Neural cell (in vitro differentiated cells): Measurements from ENCODE around the gene CBR4. TPM values are rescaled to one million over a fixed set of nuclear protein-coding genes. Genes with fewer than 3 reads are reported as not detected.

Experiments used
- H2AFZ ChIP-seq: fragments of 200-600, 300-800 bp; sonication (generic), shearing (Covaris generic); 2 replicates; pipeline ENCODE4 v1.6.0; 2014; ENCODE audit warnings: low read depth, mild to moderate bottlenecking, antibody characterized with exemption, low read length, moderate library complexity
- H3F3A ChIP-seq: fragments of 200-600 bp; shearing (Covaris generic); 2 replicates; pipeline ENCODE4 v1.6.1; 2016; ENCODE audit warnings: mild to moderate bottlenecking, moderate library complexity, mixed read lengths, antibody characterized with exemption, low read length; ENCODE audit not compliant: insufficient read depth, poor library complexity, severe bottlenecking
- H3K27ac ChIP-seq: fragments of 200-600, 300-800 bp; sonication (generic), shearing (Covaris generic); 2 replicates; pipeline ENCODE4 v1.5.1; 2014; ENCODE audit warnings: mild to moderate bottlenecking, low read length, moderate library complexity
- H3K27me3 ChIP-seq: fragments of 300-800, 200-600 bp; sonication (generic), shearing (Covaris generic); 2 replicates; pipeline ENCODE4 v1.6.0; 2014; ENCODE audit warnings: mild to moderate bottlenecking, low read depth, low read length, moderate library complexity; ENCODE audit not compliant: insufficient read depth
- H3K36me3 ChIP-seq: fragments of 300-800, 200-600 bp; sonication (generic), shearing (Covaris generic); 2 replicates; pipeline ENCODE4 v1.5.1; 2014; ENCODE audit warnings: mild to moderate bottlenecking, antibody characterized with exemption, low read length, moderate library complexity; ENCODE audit not compliant: insufficient read depth
- H3K4me2 ChIP-seq: fragments of 300-800, 200-600 bp; sonication (generic), shearing (Covaris generic); 2 replicates; pipeline ENCODE4 v1.6.0; 2014; ENCODE audit warnings: mild to moderate bottlenecking, low read length
- H3K4me3 ChIP-seq: fragments of 300-800, 200-600 bp; sonication (generic), shearing (Covaris generic); 2 replicates; pipeline ENCODE4 v1.5.1; 2014; ENCODE audit warnings: mild to moderate bottlenecking, low read length, moderate library complexity
- H3K79me2 ChIP-seq: fragments of 200-600 bp; shearing (Covaris generic); replicated peaks from 2 replicates; pipeline ENCODE4 v1.6.0; 2014; ENCODE audit warnings: mild to moderate bottlenecking, low read length, moderate library complexity; ENCODE audit not compliant: insufficient read depth
- H3K9ac ChIP-seq: fragments of 300-800, 200-600 bp; sonication (generic), shearing (Covaris generic); 2 replicates; pipeline ENCODE4 v1.6.1; 2016; ENCODE audit warnings: mild to moderate bottlenecking, low read length, mixed read lengths
- H3K9me2 ChIP-seq: fragments of 200-600 bp; shearing (Covaris generic); 2 replicates; pipeline ENCODE4 v1.6.1; 2016; ENCODE audit warnings: mild to moderate bottlenecking, low read length, mixed read lengths; ENCODE audit not compliant: insufficient read depth
- H3K9me3 ChIP-seq: fragments of 200-600, 300-800 bp; sonication (generic), shearing (Covaris generic); 2 replicates; pipeline ENCODE4 v1.6.1; 2016; ENCODE audit warnings: mild to moderate bottlenecking, mixed run types, low read length, moderate library complexity, mixed read lengths
- H4K20me1 ChIP-seq: fragments of 200-600 bp; shearing (Covaris generic); 2 replicates; pipeline ENCODE4 v1.6.1; 2016; ENCODE audit warnings: mild to moderate bottlenecking, mixed run types; ENCODE audit not compliant: insufficient read depth
- CTCF ChIP-seq: fragments of 450-650 bp; IDR thresholded peaks from 2 replicates; pipeline ENCODE4 v1.5.1; 2014; ENCODE audit warnings: antibody characterized with exemption, mild to moderate bottlenecking, moderate library complexity; ENCODE audit not compliant: poor library complexity, severe bottlenecking
- EP300 ChIP-seq: fragments of 450-650 bp; conservative IDR thresholded peaks from 2 replicates; pipeline ENCODE4 v1.6.1; 2014; ENCODE audit warnings: antibody characterized with exemption, mild to moderate bottlenecking, moderate library complexity; ENCODE audit not compliant: poor library complexity, severe bottlenecking
- EZH2 ChIP-seq: fragments of 200-600, 300-800 bp; shearing (Covaris generic), sonication (generic); IDR thresholded peaks from 2 replicates; pipeline ENCODE4 v1.6.1; 2014; ENCODE audit warnings: antibody characterized with exemption, low read length, borderline replicate concordance, mild to moderate bottlenecking; ENCODE audit not compliant: insufficient read depth, poor library complexity, severe bottlenecking
- MXI1 ChIP-seq: fragments of 450-650 bp; conservative IDR thresholded peaks from 2 replicates; pipeline ENCODE4 v1.6.1; 2014; ENCODE audit warnings: antibody characterized with exemption, mild to moderate bottlenecking; ENCODE audit not compliant: poor library complexity, severe bottlenecking
- POLR2AphosphoS5 ChIP-seq: IDR thresholded peaks from 2 replicates; pipeline ENCODE4 v1.6.1; 2012
- RAD21 ChIP-seq: fragments of 450-650 bp; conservative IDR thresholded peaks from 2 replicates; pipeline ENCODE4 v1.6.1; 2014; ENCODE audit warnings: antibody characterized with exemption, mild to moderate bottlenecking, moderate library complexity
- REST ChIP-seq: IDR thresholded peaks from 2 replicates; pipeline ENCODE4 v1.6.1; 2012; ENCODE audit warnings: borderline replicate concordance
- SMC3 ChIP-seq: fragments of 450-650 bp; conservative IDR thresholded peaks from 2 replicates; pipeline ENCODE4 v1.6.1; 2014; ENCODE audit warnings: antibody characterized with exemption, mild to moderate bottlenecking, moderate library complexity; ENCODE audit not compliant: poor library complexity
- TAF1 ChIP-seq: IDR thresholded peaks from 2 replicates; pipeline ENCODE4 v1.6.1; 2012; ENCODE audit warnings: low read depth
- polyA plus RNA-seq: library from polyadenylated mRNA; depleted of rRNA; stranded (reverse); fragments of >200 nt; gene quantifications from 2 replicates; pipeline ENCODE4 v1.2.3, GENCODE V29; 2014

Gene CBR4
- polyA plus RNA-seq, 1 donor from 2014 or later, result 32.2 TPM

DNA sequence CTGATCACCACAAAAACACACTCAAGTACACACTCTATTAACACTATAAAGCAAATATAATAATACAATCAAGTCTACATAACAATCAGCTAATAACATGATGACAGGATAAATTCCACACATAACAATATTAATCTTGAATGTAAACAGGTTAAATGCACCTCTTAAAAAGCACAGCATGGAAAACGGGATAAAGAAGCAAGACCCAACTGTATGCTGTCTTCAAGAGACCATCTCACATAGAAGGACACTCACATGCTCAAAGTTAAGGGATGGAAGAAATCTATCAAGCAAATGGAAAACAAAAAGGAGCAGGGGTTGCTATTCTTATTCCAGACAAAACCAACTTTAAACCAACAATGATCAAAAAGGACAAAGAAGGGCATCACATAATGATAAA lies 28.1 kb downstream of the CBR4 start:
- Histone ChIP-seq H3K9ac (no peak overlapping the region), H3K27me3 (no peaks in the 10 kb centered on the region), H3K27ac (no peak overlapping the region), H3K4me3 (no peak overlapping the region), H3K9me3 (peaks cover 6% of the 10 kb centered on the region), H3K79me2 (no peaks in the 10 kb centered on the region), H2AFZ (no peak overlapping the region), H3K4me2 (no peak overlapping the region), H4K20me1 (no peaks in the 10 kb centered on the region), H3F3A (no peaks in the 10 kb centered on the region), H3K9me2 (no peaks in the 10 kb centered on the region), H3K36me3 (peaks cover 6% of the 10 kb centered on the region)
- TF ChIP-seq CTCF (no peak), RAD21 (no peak), REST (no peak), EZH2 (no peak), EP300 (no peak), SMC3 (no peak), MXI1 (no peak), TAF1 (no peak), POLR2AphosphoS5 (no peak)

- H3K27me3 ChIP-seq, result no peaks in the 10 kb centered on the region
- no peak overlapping the region for H3K9ac ChIP-seq
- no peaks in the 10 kb centered on the region for H3K9me2 ChIP-seq
- no peaks in the 10 kb centered on the region for H4K20me1 ChIP-seq
- no peak overlapping the region for H3K4me2 ChIP-seq
- H3F3A ChIP-seq, result no peaks in the 10 kb centered on the region
- no peak overlapping the region for H3K4me3 ChIP-seq
- H3K9me3 ChIP-seq, result peaks cover 6% of the 10 kb centered on the region
- H3K79me2 ChIP-seq, result no peaks in the 10 kb centered on the region
- peaks cover 5% of the 10 kb centered on the region for H3K36me3 ChIP-seq
- H3K27ac ChIP-seq, result no peak overlapping the region
- no peak overlapping the region for H2AFZ ChIP-seq
- TF ChIP-seq CTCF (no peak), EP300 (no peak), REST (no peak), RAD21 (no peak), TAF1 (no peak), SMC3 (no peak), EZH2 (no peak)
These were observed 28.6 kb downstream of the CBR4 start for GRCh38 chr4:168981460-168981859.
